HL-60 (cell line): Measurements from ENCODE around the gene BCDIN3D.

Source experiments
- CTCF ChIP-seq: IDR thresholded peaks from one replicate; pipeline ENCODE4 v1.5.1; 2011; ENCODE audit warnings: low read length, control low read depth, inconsistent platforms; ENCODE audit not compliant: insufficient read depth
- TF ChIP-seq, protein P1 (sequence below): IDR thresholded peaks from 2 replicates; pipeline ENCODE4 v1.6.1; 2012; ENCODE audit warnings: low read depth; ENCODE audit not compliant: insufficient replicate concordance

- no peak for TF ChIP-seq CTCF
- TF ChIP-seq, protein P1, sequence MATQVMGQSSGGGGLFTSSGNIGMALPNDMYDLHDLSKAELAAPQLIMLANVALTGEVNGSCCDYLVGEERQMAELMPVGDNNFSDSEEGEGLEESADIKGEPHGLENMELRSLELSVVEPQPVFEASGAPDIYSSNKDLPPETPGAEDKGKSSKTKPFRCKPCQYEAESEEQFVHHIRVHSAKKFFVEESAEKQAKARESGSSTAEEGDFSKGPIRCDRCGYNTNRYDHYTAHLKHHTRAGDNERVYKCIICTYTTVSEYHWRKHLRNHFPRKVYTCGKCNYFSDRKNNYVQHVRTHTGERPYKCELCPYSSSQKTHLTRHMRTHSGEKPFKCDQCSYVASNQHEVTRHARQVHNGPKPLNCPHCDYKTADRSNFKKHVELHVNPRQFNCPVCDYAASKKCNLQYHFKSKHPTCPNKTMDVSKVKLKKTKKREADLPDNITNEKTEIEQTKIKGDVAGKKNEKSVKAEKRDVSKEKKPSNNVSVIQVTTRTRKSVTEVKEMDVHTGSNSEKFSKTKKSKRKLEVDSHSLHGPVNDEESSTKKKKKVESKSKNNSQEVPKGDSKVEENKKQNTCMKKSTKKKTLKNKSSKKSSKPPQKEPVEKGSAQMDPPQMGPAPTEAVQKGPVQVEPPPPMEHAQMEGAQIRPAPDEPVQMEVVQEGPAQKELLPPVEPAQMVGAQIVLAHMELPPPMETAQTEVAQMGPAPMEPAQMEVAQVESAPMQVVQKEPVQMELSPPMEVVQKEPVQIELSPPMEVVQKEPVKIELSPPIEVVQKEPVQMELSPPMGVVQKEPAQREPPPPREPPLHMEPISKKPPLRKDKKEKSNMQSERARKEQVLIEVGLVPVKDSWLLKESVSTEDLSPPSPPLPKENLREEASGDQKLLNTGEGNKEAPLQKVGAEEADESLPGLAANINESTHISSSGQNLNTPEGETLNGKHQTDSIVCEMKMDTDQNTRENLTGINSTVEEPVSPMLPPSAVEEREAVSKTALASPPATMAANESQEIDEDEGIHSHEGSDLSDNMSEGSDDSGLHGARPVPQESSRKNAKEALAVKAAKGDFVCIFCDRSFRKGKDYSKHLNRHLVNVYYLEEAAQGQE: no peak
Measured at GRCh38 chr12:49864798-49865090, 21.8 kb upstream of the BCDIN3D start.
